Transverse colon (tissue), 4 donors: ENCODE measurements around the gene PIM1. TPM values are rescaled to one million over a fixed set of nuclear protein-coding genes. Genes with fewer than 3 reads are reported as not detected.

Experiments
- DNase-seq: peaks from one replicate; pipeline ENCODE4 v3.0.0-alpha.2; 2019
- H3K27ac ChIP-seq, 4 donors: fragments of 200-600 bp; sonication (generic); 2 replicates each; pipeline ENCODE4 v1.5.1; 2016 to 2018; ENCODE audit warnings: inconsistent platforms in 4 of 4
- H3K27me3 ChIP-seq: fragments of 200-600 bp; sonication (generic); 2 replicates; pipeline ENCODE4 v1.5.1; 2017; ENCODE audit warnings: inconsistent platforms
- H3K36me3 ChIP-seq, 4 donors: fragments of 200-600 bp; sonication (generic); 2 replicates each; pipeline ENCODE4 v1.5.1; 2017 to 2019; ENCODE audit warnings: inconsistent platforms in 4 of 4
- H3K4me1 ChIP-seq, 4 donors: fragments of 200-600 bp; sonication (generic); 2 replicates each; pipeline ENCODE4 v1.5.1; 2017 to 2020; ENCODE audit warnings: inconsistent platforms in 4 of 4
- H3K4me3 ChIP-seq, 4 donors: fragments of 200-600 bp; sonication (generic); 1 replicate in 1 of 4; 2 replicates in 3 of 4; pipeline versions ENCODE4 v1.5.1 to v1.6.1; 2017 to 2019; ENCODE audit warnings: inconsistent platforms in 4 of 4
- H3K9me3 ChIP-seq, 2 donors: fragments of 200-600 bp; sonication (generic); 2 replicates each; pipeline ENCODE4 v1.5.1; 2017 to 2019; ENCODE audit warnings: inconsistent platforms in 2 of 2
- EP300 ChIP-seq: sonication (generic); formaldehyde crosslinking; IDR thresholded peaks from one replicate; pipeline ENCODE4 v1.6.1; 2017; ENCODE audit warnings: antibody characterized with exemption, low read depth
- POLR2A ChIP-seq: fragments of 450-650 bp; IDR thresholded peaks from one replicate; pipeline ENCODE4 v1.6.1; 2016; ENCODE audit warnings: antibody characterized with exemption, mild to moderate bottlenecking, moderate library complexity
- POLR2AphosphoS5 ChIP-seq, 3 donors: sonication (generic); formaldehyde crosslinking; IDR thresholded peaks; one replicate each; pipeline ENCODE4 v1.6.1; 2016; ENCODE audit warnings: antibody characterized with exemption in 3 of 3
- WGBS, 2 donors: methylation state at CpG; one replicate each; pipeline ENCODE4 v1.1.5; 2018; ENCODE audit warnings: low coverage in 1 of 2; 5-methylcytosine and 5-hydroxymethylcytosine counted together
- in situ Hi-C, 4 donors: fragments of 200-750 bp; cut with MboI; loops; one replicate each; pipeline versions ENCODE4 v1.15.0 to v1.15.1; 2017; ENCODE audit warnings: low sequenced_read_pairs in 3 of 4, low pct_ligation_motif_present in 1 of 4, low pct_unique_long_range_greater_than_20kb in 1 of 4
- intact Hi-C: fragments of 100-400 bp; cut with DNase I; formaldehyde crosslinking; loops from one replicate; pipeline ENCODE4 v1.15.1; 2023; ENCODE audit warnings: low total_unique reads
- total RNA-seq, 4 donors: library from RNA; depleted of rRNA; stranded (reverse); fragments of >200 nt; gene quantifications; one replicate each; pipeline ENCODE4 v1.1.0, GENCODE V29; 2016
- TF ChIP-seq, protein P1 (sequence below), 5 experiments: fragments of 200-600 bp in 3 of 5; fragments of 450-650 bp in 2 of 5; sonication (generic) in 3 of 5; IDR thresholded peaks; 1 replicate in 2 of 5; 2 replicates in 3 of 5; pipeline ENCODE4 v1.5.1; 2016 to 2017; ENCODE audit warnings: antibody characterized with exemption in 5 of 5, inconsistent platforms in 3 of 5, mild to moderate bottlenecking in 2 of 5, moderate library complexity in 1 of 5

Gene PIM1
- total RNA-seq, 4 donors from 2014 or later, result 6.8 to 102 (median 24.0) TPM

DNA sequence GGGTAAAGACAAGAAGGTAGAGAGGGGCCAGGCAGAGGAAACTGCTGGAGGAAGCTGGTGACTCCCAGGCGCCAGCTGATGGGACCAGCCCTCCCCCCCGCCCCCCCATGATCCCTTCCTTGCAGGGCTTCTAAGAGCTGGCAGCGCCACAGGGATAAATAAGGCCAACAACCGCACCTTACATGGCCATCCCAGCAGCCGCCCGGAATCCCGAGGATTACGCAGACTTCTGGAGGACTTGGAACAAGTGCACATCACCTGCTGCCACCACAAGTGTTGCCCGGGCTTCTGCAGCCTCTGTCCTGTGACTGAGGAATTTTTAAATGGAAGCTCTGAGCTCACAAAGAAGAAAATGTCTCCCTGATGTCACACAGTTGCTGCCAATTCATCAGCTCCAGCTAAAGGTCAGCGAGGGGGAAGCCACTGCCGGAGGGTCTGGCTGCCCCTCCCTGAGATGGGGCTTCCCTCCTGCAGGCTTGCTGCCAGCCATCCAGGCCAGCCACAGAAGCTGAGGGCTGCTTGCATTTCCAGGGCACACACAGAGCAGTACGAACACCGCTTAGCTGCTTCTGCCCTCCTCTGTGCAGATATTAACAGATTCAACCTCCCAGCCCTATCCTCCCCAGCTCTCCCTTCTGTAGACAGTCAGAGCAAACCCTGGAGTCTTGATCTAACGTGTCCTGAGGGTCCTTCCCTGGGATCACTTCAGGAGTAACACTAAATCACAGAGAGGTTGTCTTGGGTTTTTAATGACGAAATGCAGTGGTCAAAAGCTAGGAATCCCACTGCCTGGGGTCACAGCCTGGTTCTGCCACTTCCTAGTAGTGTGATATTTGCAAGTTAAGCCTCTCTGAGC lies 38.6 kb upstream of the PIM1 start:
- peak; percentile 70 for DNase-seq
- Histone ChIP-seq H3K4me1 (peaks cover 32 to 62% (median 38%) of the 10 kb centered on the region in 4 donors), H3K27ac (peak overlapping the region; percentile 82 to 88 (median 88)), H3K9me3 (no peaks in the 10 kb centered on the region), H3K36me3 (no peaks in the 10 kb centered on the region), H3K27me3 (no peaks in the 10 kb centered on the region), H3K4me3 (no peak overlapping the region)
- in situ Hi-C loops, result no loop called here
- WGBS, 2 donors, result 36 to 83% methylated on average over 1 to 15 of the region's 15 CpGs
- TF ChIP-seq EP300 (peak; percentile 68), POLR2A (no peak), POLR2AphosphoS5 (IDR thresholded peaks at IDR 0.05) (peak; percentile 15 to 66 (median 56))
- TF ChIP-seq, protein P1, sequence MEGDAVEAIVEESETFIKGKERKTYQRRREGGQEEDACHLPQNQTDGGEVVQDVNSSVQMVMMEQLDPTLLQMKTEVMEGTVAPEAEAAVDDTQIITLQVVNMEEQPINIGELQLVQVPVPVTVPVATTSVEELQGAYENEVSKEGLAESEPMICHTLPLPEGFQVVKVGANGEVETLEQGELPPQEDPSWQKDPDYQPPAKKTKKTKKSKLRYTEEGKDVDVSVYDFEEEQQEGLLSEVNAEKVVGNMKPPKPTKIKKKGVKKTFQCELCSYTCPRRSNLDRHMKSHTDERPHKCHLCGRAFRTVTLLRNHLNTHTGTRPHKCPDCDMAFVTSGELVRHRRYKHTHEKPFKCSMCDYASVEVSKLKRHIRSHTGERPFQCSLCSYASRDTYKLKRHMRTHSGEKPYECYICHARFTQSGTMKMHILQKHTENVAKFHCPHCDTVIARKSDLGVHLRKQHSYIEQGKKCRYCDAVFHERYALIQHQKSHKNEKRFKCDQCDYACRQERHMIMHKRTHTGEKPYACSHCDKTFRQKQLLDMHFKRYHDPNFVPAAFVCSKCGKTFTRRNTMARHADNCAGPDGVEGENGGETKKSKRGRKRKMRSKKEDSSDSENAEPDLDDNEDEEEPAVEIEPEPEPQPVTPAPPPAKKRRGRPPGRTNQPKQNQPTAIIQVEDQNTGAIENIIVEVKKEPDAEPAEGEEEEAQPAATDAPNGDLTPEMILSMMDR (IDR thresholded peaks at IDR 0.05), result no peak
- intact Hi-C loops, result loop anchor here (5.0 kb wide), 1 partner anchor 41 kb away; the partner anchor contains the start of gene PIM1

DNA sequence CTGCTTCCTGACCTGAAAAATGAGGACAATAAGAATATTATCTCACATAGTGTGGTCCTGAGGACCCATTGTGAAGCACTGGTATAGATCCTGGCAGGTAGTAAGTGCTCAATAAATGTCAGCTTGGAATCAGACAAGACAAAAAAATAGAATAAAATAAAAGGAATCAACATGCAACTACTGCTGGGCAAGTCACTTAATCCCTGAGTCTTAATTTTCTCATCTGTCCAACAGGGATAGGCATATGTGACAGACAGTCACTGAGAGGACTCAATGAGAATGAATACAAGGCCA lies 38.0 kb upstream of the PIM1 start:
- TF ChIP-seq EP300, result no peak
- TF ChIP-seq, protein P1 (IDR thresholded peaks at IDR 0.05), result no peak
- TF ChIP-seq POLR2A, result no peak
- TF ChIP-seq POLR2AphosphoS5 (IDR thresholded peaks at IDR 0.05), result no peak
- in situ Hi-C loops, result no loop called here
- Histone ChIP-seq H3K36me3 (no peaks in the 10 kb centered on the region), H3K4me3 (no peak overlapping the region), H3K4me1 (peaks cover 37 to 68% (median 42%) of the 10 kb centered on the region in 4 donors), H3K27ac (peak overlapping the region; percentile 82 to 88 (median 88)), H3K27me3 (no peaks in the 10 kb centered on the region), H3K9me3 (no peaks in the 10 kb centered on the region)
- intact Hi-C loops, result loop anchor here (5.0 kb wide), 1 partner anchor 40 kb away; the partner anchor contains the start of gene PIM1
- no peak for DNase-seq

DNA sequence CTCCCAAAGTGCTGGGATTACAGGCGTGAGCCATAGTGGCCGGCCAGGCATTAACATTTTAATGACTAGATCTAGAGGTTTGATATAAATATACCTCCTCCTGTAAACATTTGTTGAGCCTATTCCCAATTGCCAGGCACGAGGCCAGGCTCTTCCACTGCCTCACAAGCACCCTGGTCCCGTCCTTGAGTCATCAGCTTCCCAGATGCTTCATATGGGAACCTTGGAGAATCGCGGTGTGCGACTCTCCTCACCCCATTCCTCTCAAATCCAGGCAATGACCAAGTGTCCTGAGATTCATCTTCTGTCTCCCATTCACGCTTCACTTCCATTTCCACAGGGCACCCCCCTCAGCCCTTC lies 35.9 kb upstream of the PIM1 start:
- Histone ChIP-seq H3K36me3 (no peaks in the 10 kb centered on the region), H3K4me1 (peaks cover 31 to 73% (median 50%) of the 10 kb centered on the region in 4 donors), H3K9me3 (no peaks in the 10 kb centered on the region), H3K27ac (peak overlapping the region; percentile 82 to 88 (median 88)), H3K4me3 (no peak overlapping the region), H3K27me3 (no peaks in the 10 kb centered on the region)
- intact Hi-C loops (loop anchor here (5.0 kb wide), 1 partner anchor 38 kb away; the partner anchor contains the start of gene PIM1), in situ Hi-C loops (no loop called here)
- no peak for TF ChIP-seq POLR2AphosphoS5 (IDR thresholded peaks at IDR 0.05)
- TF ChIP-seq, protein P1 (IDR thresholded peaks at IDR 0.05), result no peak
- TF ChIP-seq POLR2A, result no peak
- TF ChIP-seq EP300, result no peak
- 73 to 77% methylated on average over 7 to 8 of the region's 8 CpGs for WGBS, 2 donors
- DNase-seq, result peak; percentile 29

DNA sequence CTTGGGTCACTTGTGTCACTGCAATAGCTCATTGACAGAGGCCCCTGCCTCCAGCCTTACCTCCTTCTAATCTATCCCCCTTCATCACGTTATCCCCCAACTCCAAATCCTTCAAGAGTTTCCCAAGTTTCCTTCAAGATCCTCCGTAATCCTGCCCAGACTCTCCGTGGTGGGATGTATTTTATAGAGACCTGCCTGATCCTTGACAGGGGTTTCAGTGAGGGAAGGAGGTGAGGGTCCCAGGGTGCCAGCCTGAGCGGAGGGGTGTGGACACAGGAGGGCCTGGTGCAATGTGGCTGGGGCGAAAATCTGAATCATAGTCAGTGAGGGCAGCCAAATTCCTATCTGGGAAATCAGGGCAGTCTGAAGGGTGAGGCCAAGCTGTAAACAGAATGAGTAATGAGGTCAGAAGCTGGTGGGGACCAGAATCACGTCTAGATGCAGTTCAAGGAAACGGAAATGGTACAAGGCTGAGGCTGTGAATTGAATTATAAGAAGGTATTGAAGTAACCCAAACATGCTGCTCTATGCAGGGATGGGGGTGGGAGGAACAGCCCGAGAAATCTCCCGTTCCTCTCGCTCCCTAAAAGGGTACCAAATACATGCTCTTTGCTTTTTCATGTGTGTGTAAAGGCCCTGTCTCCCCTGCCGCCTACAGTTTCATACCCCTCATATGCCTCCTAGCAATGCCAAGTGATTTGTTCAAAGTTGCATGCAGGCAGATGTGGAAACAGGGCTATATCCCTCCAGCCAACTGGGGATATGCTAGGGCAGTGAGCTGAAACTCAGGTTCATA lies 35.4 kb upstream of the PIM1 start:
- H3K27ac ChIP-seq, result peak overlapping the region; percentile 82 to 88 (median 88)
- H3K4me1 ChIP-seq, result peaks cover 31 to 73% (median 50%) of the 10 kb centered on the region in 4 donors
- no peaks in the 10 kb centered on the region for H3K36me3 ChIP-seq
- H3K27me3 ChIP-seq, result no peaks in the 10 kb centered on the region
- peak; percentile 74 for DNase-seq
- no peak overlapping the region for H3K4me3 ChIP-seq
- TF ChIP-seq POLR2A (no peak), POLR2AphosphoS5 (IDR thresholded peaks at IDR 0.05) (peak; percentile 19 to 77 (median 62))
- intact Hi-C loops (loop anchor here (5.0 kb wide), 1 partner anchor 38 kb away; the partner anchor contains the start of gene PIM1), in situ Hi-C loops (no loop called here)
- no peaks in the 10 kb centered on the region for H3K9me3 ChIP-seq
- 20 to 34% methylated on average over 4 to 11 of the region's 11 CpGs for WGBS, 2 donors
